GM10266 (cell line): ENCODE measurements around the gene DCLRE1B.
"Not testable (repeated sequence)": the region's sequence is repeated elsewhere in the genome, so short reads cannot be mapped to it uniquely, and the experiment has no call there.

Experiments
- DNase-seq: peaks from one replicate; pipeline ENCODE4 v3.0.0; 2012; ENCODE audit errors: extremely low spot score
- CTCF ChIP-seq: IDR thresholded peaks from 2 replicates; pipeline ENCODE4 v1.5.1; 2012; ENCODE audit warnings: mild to moderate bottlenecking, low read depth; ENCODE audit not compliant: control insufficient read depth, insufficient read depth; ENCODE audit errors: missing control alignments

The DCLRE1B gene

GRCh38 chr1:113946678-113947387 lies 41.7 kb downstream of the DCLRE1B start:
- TF ChIP-seq CTCF: no peak
- DNase-seq: no peak

GRCh38 chr1:113947388-113948107 lies 42.4 kb downstream of the DCLRE1B start:
- TF ChIP-seq CTCF: no peak
- DNase-seq: no peak

GRCh38 chr1:113948151-113948550 lies 43.0 kb downstream of the DCLRE1B start:
- not testable (repeated sequence) for DNase-seq

- DNase-seq: no peak
- no peak for TF ChIP-seq CTCF
Observed at GRCh38 chr1:113949007-113949406, 43.9 kb downstream of the DCLRE1B start.

GRCh38 chr1:113950908-113951307 lies 45.8 kb downstream of the DCLRE1B start:
- DNase-seq: no peak
- no peak for TF ChIP-seq CTCF

GRCh38 chr1:113951719-113952118 lies 46.6 kb downstream of the DCLRE1B start:
- no peak for TF ChIP-seq CTCF
- no peak for DNase-seq

- no peak for TF ChIP-seq CTCF
- no peak for DNase-seq
Observed at GRCh38 chr1:113957984-113958383, 52.9 kb downstream of the DCLRE1B start.
